Tibial nerve (tissue), 4 donors: ENCODE results near the gene ABHD17B. TPM values are rescaled to one million over a fixed set of nuclear protein-coding genes. Genes with fewer than 3 reads are reported as not detected.
A peak's percentile ranks its signal among the peaks of the same experiment; 100 is the strongest.

Source experiments
- DNase-seq, 2 donors: peaks; one replicate each; pipeline ENCODE4 v3.0.0-alpha.2; 2019; ENCODE audit warnings: low spot score in 2 of 2
- H3K27ac ChIP-seq, 4 donors: fragments of 200-600 bp; sonication (generic) in 3 of 4; one replicate each; pipeline ENCODE4 v1.5.1; 2017 to 2019; ENCODE audit warnings: mild to moderate bottlenecking in 1 of 4
- H3K27me3 ChIP-seq, 2 donors: fragments of 200-600 bp; sonication (generic) in 1 of 2; one replicate each; pipeline versions ENCODE4 v1.5.1 to v1.6.0; 2017 to 2019
- H3K36me3 ChIP-seq, 3 donors: fragments of 200-600 bp; sonication (generic); one replicate each; pipeline ENCODE4 v1.5.1; 2018 to 2019
- H3K4me1 ChIP-seq, 4 donors: fragments of 200-600 bp; sonication (generic) in 3 of 4; one replicate each; pipeline ENCODE4 v1.5.1; 2017 to 2019
- H3K4me3 ChIP-seq, 4 donors: fragments of 200-600 bp; sonication (generic) in 3 of 4; one replicate each; pipeline ENCODE4 v1.5.1; 2017 to 2019; ENCODE audit warnings: mild to moderate bottlenecking in 1 of 4, moderate library complexity in 1 of 4
- H3K9me3 ChIP-seq, 4 donors: fragments of 200-600 bp; sonication (generic) in 3 of 4; one replicate each; pipeline ENCODE4 v1.5.1; 2017 to 2019
- CTCF ChIP-seq, 5 experiments: fragments of 200-600 bp in 3 of 5; fragments of 450-650 bp in 2 of 5; sonication (generic) in 3 of 5; IDR thresholded peaks; one replicate each; pipeline ENCODE4 v1.5.1; 2016 to 2019; ENCODE audit warnings: antibody characterized with exemption in 5 of 5, mild to moderate bottlenecking in 3 of 5, moderate library complexity in 2 of 5
- EP300 ChIP-seq, 2 donors: sonication (generic); formaldehyde crosslinking; IDR thresholded peaks; one replicate each; pipeline ENCODE4 v1.6.1; 2017; ENCODE audit warnings: antibody characterized with exemption in 2 of 2, mild to moderate bottlenecking in 1 of 2
- POLR2A ChIP-seq, 2 donors: fragments of 450-650 bp; IDR thresholded peaks; one replicate each; pipeline ENCODE4 v1.6.1; 2017; ENCODE audit warnings: antibody characterized with exemption in 2 of 2, mild to moderate bottlenecking in 2 of 2, moderate library complexity in 2 of 2
- WGBS, 2 donors: methylation state at CpG; one replicate each; pipeline ENCODE4 v1.1.5; 2018; 5-methylcytosine and 5-hydroxymethylcytosine counted together
- total RNA-seq, 4 donors: library from RNA; depleted of rRNA; stranded (reverse); fragments of >200 nt; gene quantifications; one replicate each; pipeline ENCODE4 v1.1.0, GENCODE V29; 2016

The ABHD17B gene
- total RNA-seq, 4 donors from 2014 or later: 10.5 to 23.8 (median 18.3) TPM

- Histone ChIP-seq H3K36me3 (no peaks in the 10 kb centered on the region), H3K27ac (no peak overlapping the region), H3K9me3 (peaks cover 0 to 9% (median 0%) of the 10 kb centered on the region in 4 donors), H3K27me3 (no peaks in the 10 kb centered on the region), H3K4me3 (no peak overlapping the region), H3K4me1 (no peaks in the 10 kb centered on the region)
- DNase-seq: no peak
- WGBS, 2 donors: 89 to 94% methylated on average over 5 of the region's 5 CpGs
- TF ChIP-seq POLR2A (IDR thresholded peaks at IDR 0.05): no peak
- no peak for TF ChIP-seq EP300 (IDR thresholded peaks at IDR 0.05)
- TF ChIP-seq CTCF (IDR thresholded peaks at IDR 0.05): no peak
Measured at GRCh38 chr9:71839668-71840067, 71.3 kb downstream of the ABHD17B start.

DNA sequence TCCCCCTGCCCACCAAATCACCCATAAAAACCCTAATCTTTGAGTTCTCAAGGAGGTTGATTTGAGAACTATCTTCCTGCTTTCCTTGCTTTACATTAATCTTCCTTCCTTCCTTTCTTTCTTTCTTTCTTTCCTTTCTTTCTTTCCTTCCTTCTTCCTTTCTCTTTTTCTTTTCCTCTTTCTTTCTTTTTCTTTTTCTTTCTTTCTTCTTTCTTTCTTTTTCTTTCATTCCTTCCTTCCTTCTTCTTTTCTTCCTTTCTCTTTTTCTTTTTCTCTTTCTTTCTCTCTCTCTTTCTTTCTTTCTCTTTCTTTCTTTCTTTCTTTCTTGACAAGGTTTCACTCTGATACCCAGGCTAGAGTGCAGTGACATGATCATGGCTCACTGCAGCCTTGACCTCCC is 75.4 kb downstream of the ABHD17B start:
- Histone ChIP-seq H3K4me3 (no peak overlapping the region), H3K27me3 (no peaks in the 10 kb centered on the region), H3K27ac (no peak overlapping the region), H3K9me3 (peaks cover 0 to 10% (median 0%) of the 10 kb centered on the region in 4 donors), H3K4me1 (peaks cover 0 to 5% (median 0%) of the 10 kb centered on the region in 4 donors), H3K36me3 (no peaks in the 10 kb centered on the region)
- TF ChIP-seq EP300 (IDR thresholded peaks at IDR 0.05) (no peak), POLR2A (IDR thresholded peaks at IDR 0.05) (no peak), CTCF (IDR thresholded peaks at IDR 0.05) (no peak)
- DNase-seq: no peak

- H3K4me1 ChIP-seq: peaks cover 0 to 5% (median 0%) of the 10 kb centered on the region in 4 donors
- no peaks in the 10 kb centered on the region for H3K27me3 ChIP-seq
- no peak overlapping the region for H3K4me3 ChIP-seq
- peak overlapping the region in 2 of 4 donors; percentile 74 to 81 for H3K27ac ChIP-seq
- no peak for DNase-seq
- peaks cover 0 to 10% (median 0%) of the 10 kb centered on the region in 4 donors for H3K9me3 ChIP-seq
- no peaks in the 10 kb centered on the region for H3K36me3 ChIP-seq
- no peak for TF ChIP-seq CTCF (IDR thresholded peaks at IDR 0.05)
- TF ChIP-seq EP300 (IDR thresholded peaks at IDR 0.05): no peak
- no peak for TF ChIP-seq POLR2A (IDR thresholded peaks at IDR 0.05)
- 79 to 81% methylated on average over 1 of the region's 1 CpG for WGBS, 2 donors
Measured at GRCh38 chr9:71830929-71831328, 80.1 kb downstream of the ABHD17B start.

DNA sequence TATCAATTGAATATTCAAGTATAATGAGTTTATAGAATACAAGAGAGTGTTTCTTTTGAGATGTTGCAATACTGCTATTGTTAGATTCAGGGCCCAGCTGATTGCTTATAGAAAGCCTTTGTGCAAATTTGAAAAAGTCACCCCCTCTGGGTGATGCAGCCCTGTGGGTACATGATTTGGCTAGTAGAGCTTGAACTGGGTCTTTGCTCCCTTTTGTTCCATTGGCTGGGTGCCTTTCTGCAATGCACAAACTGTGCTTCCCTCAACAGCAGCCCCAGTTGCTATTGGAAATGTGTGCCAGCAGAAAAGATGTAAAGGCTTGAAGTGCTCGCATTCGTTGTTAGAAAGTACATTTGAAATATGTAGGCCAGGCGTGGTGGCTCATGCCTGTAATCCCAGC is 80.8 kb downstream of the ABHD17B start:
- no peaks in the 10 kb centered on the region for H3K27me3 ChIP-seq
- DNase-seq: no peak
- TF ChIP-seq CTCF (IDR thresholded peaks at IDR 0.05): no peak
- TF ChIP-seq EP300 (IDR thresholded peaks at IDR 0.05): peak in 1 of 2 donors; percentile 69
- H3K9me3 ChIP-seq: peaks cover 0 to 10% (median 0%) of the 10 kb centered on the region in 4 donors
- H3K4me3 ChIP-seq: no peak overlapping the region
- peak overlapping the region in 2 of 4 donors; percentile 74 to 81 for H3K27ac ChIP-seq
- no peaks in the 10 kb centered on the region for H3K36me3 ChIP-seq
- peaks cover 0 to 5% (median 0%) of the 10 kb centered on the region in 4 donors for H3K4me1 ChIP-seq
- WGBS, 2 donors: 60 to 62% methylated on average over 2 of the region's 3 CpGs

- Histone ChIP-seq H3K4me3 (no peak overlapping the region), H3K9me3 (no peaks in the 10 kb centered on the region), H3K27me3 (no peaks in the 10 kb centered on the region), H3K4me1 (peaks cover 0 to 5% (median 0%) of the 10 kb centered on the region in 4 donors), H3K27ac (no peak overlapping the region), H3K36me3 (no peaks in the 10 kb centered on the region)
- WGBS, 2 donors: 43 to 45% methylated on average over 2 of the region's 2 CpGs
- no peak for TF ChIP-seq EP300 (IDR thresholded peaks at IDR 0.05)
- no peak for TF ChIP-seq CTCF (IDR thresholded peaks at IDR 0.05)
- no peak for TF ChIP-seq POLR2A (IDR thresholded peaks at IDR 0.05)
- DNase-seq: no peak
Measured at GRCh38 chr9:71826279-71826678, 84.7 kb downstream of the ABHD17B start.
